ENCODE results near the gene MED27.

MED27 gene

DNA sequence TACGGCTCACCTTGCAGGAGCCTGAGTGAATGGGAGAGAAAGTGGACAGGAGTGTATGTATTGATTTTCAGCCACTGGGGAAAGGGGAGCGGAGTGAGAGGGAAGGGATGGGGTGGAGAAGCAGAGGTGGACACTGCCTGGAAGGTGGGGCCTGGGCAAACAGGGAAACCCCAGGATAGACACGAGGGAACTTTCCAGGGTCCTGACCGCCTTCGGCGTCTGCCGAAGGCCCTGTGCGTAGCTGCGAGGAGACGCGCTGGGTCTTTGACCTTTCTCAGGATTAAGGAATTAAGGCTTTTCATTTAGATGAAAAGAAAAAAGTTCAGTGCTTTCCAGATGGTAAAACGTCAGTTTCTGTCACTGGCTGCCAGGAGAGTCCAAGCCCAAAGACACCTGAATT is 205.2 kb downstream of the MED27 start:
- DNase-seq, result no peak

DNA sequence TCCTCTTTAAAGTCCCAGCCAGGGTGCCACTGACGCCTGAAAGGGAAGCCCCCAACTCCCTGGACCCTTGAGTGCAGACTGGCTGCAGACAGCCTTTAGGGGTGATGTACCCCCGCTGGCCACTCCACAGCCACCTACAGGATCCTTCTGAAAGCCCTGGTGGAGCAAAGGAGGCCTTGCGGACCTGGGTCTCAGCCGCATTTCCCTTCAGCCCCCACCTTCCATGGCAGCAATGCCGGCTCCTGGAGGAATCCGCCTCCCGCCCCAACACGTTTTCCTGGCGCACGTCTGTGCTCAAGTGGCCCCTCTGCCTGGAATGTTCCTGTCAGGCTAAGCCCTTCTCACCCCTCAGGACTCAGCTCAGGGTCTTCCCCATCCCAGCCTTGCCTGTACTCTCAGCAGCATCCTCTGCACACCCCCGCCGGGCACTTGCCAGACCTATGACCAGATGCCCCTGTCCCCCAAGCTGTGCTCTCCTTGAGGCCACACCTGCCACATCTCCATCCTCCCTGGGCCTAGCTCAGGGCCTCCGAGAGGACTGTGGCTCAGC is 205.7 kb downstream of the MED27 start:
- no peak for DNase-seq

DNA sequence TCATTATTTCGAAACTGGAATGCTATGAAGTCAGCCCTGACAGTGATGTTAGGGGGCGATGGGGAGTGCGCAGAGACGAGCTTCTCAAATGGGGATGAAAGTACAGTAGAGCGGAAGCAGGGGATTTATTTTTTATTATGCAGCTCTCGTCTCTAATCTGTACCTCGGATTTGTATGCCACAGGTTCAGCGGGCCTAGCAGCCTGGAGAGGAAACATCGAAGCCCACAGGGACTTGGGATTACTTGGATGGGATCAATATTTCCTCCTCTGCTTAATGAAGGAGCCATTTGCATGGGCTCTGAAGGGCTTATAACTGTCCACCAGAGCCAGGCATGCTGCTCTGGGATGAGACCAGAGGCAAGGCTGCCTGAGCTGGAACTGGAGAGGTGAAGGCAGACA is 206.3 kb downstream of the MED27 start:
- no peak for DNase-seq

DNA sequence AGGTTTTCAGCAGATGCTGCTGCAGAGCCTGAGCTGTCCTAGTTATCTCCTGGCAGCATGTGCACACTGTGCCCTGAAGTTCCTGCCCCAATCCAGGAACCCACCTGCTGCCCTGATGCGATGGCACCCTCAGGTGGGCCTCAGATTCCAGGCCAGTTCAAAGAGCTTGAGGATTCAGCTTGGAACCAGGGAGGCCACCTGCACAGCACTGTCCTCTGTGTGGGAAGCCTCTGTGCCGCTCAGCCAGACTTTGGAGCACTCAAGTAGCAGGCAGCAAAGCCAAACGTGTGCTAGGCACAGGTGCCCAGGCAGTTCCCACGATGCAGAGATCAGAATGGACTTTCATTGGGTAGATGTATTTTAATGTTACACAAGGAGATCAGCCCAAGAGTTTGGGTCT is 207.0 kb downstream of the MED27 start:
- DNase-seq, result no peak

DNA sequence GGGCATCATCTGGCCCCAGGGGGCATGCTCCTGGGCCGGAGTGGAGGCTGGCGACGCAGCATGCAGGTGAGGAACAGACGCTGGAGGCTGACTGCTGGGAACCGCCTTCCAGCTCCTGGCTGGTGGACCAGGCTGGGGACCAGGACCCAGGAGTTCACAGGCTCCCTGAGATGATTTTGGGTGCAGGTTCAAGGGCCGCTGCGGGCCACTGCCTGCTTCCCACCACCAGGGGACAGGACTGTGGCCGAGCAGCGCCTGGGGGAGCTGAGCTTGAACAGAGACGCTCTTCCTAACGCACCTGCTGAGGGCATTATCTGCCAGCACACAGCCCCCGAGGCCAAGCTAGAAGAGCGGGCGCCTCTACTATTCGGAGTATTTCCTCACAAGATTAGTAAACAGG is 207.7 kb downstream of the MED27 start:
- DNase-seq, result no peak

DNA sequence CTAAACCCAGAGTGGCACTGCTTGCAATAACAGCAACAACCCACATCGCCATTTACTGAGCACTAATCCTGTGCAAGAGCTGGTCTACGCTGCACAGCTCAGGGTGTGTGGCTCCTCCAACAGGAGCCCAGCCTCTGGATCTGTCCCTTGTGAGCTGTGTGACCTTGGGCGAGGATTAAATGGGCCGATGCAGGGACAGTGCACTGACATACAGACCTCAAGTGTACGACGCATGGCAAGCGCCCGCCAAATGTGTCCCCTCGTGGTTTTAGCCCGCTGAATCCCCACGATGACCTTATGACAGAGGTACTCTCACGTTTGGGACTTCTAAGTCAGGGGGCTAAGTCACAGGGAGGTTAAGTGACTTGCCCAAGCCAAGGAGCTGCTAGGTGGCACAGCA is 209.5 kb downstream of the MED27 start:
- DNase-seq, result no peak

DNA sequence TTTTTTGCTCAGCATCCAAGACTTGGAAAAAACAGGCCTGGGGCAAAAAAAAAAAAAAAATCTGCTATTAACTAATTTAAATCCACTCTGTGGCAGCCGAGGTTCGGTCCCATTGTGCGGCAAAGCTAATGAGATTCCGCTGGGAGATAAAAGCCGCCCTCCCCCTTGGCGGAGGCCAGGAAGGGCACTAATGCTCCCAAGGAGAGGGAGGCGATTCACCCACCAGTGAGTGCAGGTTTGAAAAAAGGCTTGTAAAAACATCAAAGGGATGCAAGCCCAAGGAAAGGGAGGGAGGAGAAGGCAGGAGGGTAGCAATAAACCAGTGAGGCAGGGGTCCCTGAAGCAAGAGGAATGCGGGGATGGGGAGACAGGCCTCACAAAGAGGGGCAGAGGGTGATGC is 210.3 kb downstream of the MED27 start:
- DNase-seq, result no peak

DNA sequence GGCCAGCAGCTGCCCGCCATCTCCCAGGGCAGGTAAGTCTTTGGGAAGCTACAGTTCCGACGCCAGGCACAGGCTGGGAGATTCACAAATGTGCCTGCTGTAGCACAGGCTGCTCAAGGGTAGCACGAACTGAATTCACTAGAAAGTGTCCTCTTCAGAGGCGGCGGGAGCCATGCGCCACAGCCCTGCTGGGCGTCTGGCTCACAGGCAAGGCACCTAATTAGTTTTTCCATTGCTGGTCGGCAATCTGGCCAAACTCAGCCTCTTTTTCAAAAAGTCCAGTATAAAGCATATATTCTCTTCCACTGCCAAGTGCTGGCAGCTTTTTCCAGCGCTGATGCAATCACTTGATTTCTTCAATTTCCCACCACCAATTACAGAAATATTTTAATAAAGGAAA is 210.9 kb downstream of the MED27 start:
- no peak for DNase-seq

DNA sequence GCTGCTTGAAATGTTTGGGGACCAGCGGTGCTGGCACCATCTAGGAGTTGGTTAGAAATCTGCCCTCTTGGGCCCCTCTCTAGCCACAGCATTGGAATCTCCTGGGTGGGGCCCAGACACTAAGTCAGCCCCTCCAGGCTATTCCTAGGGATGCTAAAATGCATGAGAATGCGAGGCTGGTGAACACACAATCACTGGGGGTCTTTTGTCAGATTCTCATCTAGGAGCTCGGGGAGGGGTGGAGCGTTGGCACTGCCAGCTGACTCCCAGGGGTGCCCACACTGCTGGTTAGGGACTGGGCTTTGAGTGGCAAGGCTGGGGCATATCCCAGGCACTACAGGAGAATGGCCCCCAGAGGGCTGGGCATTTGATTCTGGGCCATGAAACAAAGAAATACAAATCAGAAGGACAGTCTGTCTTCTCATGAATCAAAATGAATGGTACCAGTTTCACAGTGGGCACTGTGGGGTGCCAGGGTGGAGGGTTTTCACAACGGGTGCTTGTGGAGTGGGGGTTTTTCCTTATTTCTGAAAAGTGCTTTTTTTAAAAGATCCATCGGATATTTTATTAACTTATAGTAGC is 212.0 kb downstream of the MED27 start:
- no peak for DNase-seq

DNA sequence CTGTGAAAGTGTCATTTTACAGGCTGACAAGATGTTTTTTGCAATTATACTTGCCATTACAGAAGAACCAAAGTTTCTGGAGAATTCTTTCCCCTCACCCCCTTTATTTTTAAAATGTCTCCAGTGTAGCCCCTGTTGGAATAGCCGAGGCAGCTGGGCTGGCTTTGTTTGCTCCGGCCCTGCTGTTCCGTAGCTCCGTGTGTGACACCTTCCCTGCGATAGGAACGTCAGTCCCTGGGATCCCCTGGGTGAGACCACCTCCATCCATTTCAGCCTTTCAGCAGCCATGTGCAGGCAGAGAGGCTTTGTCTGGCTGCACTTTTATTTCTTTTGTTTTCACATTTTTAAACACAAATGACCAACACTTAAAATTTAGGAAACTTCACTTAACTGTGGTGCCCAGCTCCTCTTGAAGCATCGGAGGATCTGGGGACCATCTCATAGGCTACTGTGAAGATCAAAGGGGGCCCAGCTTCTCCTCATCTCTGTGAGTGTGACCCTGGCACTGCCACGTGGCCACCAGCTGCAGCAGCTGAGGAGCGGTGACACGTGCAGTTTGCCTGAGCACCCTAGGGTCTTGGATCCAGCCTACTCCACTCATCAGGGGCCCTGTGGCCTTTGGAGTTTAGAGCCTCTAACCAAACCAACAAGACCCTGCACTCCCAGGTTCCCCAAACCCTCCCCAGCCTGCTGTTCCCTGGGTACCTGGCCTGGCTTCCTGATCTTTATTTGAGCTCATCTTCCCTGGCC is 214.0 kb downstream of the MED27 start:
- no peak for DNase-seq

DNA sequence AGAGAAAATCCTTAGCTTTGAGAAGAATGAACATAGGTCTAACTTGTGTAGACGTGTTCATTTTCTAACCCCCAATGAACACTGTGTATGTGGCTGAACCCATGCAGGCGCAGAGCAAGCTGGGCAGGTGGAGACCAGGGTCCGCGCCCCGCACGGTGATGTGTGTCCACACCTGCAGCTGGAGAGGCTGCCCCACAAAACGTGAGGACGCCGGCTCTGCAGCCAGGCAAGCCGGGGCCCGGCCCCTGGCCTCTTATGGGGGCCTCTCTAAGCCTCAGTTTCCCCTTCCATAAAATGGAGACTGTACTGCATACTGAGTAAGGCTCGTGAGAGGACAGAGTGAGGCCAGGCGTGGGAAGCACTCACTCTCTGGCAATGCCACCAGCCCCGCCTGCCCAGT is 215.1 kb downstream of the MED27 start:
- no peak for DNase-seq

DNA sequence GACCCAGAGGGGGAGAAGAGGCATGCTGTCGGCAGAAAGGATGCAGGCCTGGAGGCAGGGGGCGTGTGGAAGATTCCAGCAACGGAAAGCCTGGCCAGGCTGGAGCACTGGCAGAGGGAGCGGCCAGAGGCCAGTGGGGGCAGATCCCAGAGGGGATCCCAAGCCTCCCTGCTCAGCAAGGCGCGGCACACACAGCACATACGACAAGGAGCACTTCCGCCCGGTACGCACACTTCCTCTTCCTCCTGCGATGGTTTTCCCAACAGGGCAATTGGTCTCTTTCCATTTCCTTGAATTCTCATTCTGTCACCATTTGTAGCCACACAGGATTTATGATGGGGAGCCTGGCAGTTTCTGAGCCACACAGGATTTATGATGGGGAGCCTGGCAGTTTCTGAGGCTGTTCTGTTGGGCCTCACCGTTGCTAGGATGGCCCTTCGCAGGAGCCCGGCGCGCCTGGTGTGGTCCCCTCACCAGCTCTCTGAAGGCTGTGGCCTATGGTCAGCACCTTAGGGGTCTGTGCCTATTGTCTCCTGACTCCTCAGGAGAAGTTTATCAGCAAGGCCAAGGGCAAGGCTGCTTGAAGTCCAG is 216.3 kb downstream of the MED27 start:
- no peak for DNase-seq

DNA sequence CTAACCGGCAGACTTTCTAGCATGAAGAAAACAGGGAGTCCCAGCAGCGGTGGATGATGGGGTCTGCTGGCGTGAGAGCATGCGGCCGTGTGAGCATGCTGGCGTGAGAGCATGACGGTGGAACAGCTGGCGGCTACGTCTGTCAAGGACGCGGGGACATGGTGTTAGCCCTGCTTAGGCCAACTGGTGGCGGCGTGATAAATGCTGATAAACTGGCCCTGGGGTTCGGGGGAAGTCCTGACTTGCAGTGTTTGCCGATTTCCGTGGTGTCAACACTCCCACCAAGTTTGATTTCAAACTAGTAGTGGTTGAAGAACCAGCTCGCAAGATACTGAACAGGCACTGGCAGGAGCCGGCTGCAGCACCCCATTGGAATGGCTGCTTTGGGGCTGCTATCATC is 217.4 kb downstream of the MED27 start:
- DNase-seq, result no peak

DNA sequence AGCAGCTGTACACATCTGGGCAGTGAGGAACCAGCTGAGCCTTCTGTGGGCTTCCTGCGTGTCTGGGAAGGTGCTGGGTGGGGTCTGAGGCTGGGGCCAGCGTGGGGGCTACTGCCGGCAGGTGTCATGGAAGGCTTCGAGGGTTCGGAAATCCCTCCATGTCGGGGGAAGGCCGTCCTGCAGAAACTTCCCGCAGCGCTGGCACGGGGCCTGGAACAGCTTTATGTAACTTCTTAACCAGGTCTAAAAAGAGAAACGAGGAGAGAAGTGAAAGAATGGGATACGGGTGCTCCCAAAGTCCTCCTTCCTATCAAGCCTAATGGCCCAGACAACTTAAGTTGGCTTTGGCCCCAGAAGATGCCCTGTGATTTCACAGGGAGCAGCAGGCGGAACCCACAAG is 219.2 kb downstream of the MED27 start:
- no peak for DNase-seq

DNA sequence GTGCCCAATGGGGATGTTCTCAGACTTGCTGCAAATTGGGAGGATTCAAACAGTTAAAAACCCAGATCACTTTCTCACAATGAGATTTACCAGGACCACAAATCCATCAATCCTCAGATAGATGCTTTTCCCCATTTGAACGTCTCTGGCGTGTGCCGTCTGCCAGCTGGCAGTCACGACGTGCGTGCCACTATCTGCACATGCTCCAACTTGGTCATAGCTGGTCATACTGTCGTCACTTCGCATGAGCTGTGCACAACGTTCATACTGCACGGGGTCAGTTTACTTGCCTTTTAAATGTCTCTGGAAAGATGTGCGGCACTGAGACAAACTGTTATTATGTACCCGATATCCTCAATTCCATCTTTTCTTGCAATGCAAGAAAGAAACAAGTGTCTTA is 221.5 kb downstream of the MED27 start:
- no peak for DNase-seq

DNA sequence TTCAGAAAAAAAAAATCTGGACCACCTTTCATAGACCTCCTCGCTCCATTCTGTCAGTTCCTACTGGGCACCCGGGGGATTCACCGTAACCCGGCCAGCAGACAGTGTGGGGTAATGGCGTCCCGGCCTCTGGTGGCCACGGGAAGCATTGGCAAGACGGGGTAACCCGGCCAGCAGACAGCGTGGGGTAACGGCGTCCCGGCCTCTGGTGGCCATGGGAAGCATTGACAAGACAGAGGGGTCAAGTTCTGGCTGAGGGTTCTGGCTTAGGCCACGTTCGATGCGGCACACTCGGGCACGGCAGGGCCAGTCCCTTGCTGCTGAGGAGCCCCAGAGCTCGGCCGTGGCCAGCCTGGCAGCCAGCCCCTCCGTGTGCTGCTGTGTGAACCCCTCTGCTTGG is 223.6 kb downstream of the MED27 start:
- no peak for DNase-seq

DNA sequence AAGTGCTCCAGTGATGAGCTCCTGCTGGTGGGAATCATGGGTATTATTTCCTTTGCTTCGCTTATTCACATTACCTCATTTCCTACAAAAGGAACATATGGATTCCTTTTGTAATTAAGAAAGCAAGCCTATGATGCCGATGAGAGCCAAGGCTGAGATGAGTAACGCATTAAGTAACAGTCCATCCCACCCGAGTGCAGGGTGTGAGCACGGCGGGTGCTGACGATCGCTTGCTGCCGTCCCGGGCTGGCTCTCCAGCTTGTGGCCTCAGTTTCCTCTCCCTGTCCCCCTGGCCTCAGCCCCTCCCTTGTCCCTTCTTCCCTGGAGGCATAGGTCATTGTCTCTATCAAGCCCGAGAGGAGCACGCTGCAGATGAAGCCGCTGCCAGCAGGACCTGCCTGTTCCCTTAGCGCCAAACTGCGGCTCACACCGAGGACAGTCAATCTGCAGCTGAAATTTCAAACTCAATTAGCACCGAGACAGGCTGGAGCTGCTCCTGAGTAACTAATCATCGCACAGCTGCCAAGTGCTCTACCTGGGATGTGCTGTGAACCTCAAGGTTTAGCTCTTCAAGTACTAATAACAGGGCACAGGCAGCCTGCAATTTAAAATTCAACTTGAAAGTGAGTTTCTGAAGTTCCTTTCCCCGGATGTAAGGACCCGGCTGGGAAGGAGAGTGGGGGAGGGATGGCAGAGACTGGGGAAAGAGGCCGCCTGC is 224.6 kb downstream of the MED27 start:
- no peak for DNase-seq

DNA sequence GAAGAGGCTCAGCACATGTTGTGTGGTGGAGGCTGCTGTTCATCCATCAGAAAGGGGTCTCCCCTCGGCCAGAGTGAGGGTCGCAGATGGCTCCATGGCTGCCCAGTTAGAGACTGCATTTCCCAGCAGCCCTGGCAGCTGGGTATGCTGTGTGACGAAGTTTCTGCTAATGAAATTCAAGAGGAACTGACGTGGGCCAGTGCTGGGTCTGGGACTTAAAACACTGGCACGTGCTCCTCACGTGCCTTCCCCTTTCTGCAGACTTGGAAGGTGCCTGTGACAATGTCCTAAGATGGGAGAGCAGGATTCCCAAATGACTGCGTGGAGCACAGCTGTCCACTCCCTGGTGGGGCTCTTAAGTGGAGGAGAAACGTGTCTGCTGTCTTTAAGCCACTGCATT is 225.3 kb downstream of the MED27 start:
- no peak for DNase-seq

DNA sequence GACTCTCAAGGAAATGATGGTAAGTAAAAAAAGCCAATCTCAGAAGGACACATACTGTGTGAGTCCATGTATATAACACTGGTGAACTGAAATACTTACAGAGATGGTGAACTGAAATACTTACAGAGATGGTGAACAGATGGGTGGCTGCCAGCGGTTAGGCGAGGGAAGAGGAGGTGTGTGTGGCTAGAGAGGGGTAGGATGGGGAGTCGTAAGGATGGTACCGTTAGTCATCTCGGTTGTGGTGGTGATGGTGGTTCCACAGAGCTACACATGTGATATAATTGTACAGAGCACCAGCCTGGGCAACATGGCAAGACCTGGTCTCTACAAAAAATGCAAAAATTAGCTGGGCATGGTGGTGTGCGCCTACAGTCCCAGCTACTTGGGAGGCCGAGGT is 226.2 kb downstream of the MED27 start:
- no peak for DNase-seq

DNA sequence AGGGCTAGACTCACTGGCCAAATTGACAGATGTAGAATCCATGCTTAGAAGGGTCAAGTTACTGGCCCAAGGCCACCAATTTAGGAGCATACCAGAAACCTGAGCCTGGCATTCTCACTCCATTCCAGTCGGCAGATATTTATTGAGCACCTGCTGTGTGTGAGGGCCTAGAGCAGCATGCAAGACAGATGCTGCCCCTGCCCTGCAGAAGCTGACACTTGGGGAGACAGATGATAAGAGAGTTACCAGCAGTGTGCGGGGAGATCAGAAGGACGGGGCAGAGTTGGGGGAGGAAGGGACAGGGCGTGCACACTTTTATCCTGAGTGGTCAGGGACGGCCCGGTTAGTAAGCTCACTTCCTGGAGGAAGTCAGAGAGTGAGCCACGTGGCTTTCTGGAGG is 228.3 kb downstream of the MED27 start:
- peak; percentile 10 for DNase-seq

DNA sequence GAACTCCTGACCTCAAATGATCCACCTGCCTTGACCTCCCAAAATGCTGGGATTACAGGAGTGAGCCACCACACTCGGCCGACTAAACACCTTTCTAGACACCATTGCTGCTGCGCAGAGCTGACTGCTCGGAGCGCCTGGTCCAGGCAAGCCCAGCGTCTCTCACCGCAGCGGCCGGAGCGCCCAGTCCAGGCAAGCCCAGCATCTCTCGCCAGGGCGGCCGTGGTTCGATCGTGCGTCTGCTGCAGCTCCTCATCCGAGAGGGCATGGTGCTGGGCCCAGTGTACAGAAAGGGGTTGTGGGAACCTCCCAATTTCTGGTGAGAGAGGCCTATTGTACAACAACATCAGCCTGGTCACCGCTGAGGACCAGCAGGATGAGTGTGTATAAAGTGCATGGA is 230.3 kb downstream of the MED27 start:
- no peak for DNase-seq

DNA sequence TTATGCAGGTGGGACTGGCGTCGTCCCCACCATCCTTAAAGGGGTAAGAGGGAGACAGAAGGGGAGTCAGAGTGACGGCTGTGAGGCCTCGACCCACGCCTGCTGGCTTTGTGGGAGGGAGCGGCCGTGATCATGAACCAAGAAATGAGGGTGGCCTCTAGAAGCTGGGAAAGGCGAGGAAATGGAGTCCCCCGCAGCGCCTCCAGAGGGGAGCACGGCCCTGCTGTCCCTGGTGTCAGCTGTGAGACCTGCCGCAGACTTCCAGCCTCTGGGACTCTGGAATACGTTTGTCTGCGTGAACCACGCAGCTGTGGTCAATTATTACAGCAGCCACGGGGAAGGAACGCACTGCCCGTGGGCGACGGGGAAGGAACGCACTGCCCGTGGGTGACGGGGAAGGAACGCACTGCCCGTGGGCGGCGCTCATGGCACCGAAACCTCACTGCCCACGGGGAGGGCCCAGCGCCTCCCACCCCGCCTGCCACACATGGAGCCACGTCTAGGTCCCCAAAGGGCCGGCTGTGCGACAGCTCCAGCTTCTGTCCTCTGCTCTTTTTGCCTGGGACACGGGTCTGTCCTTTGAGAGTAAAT is 231.0 kb downstream of the MED27 start:
- DNase-seq, result no peak

DNA sequence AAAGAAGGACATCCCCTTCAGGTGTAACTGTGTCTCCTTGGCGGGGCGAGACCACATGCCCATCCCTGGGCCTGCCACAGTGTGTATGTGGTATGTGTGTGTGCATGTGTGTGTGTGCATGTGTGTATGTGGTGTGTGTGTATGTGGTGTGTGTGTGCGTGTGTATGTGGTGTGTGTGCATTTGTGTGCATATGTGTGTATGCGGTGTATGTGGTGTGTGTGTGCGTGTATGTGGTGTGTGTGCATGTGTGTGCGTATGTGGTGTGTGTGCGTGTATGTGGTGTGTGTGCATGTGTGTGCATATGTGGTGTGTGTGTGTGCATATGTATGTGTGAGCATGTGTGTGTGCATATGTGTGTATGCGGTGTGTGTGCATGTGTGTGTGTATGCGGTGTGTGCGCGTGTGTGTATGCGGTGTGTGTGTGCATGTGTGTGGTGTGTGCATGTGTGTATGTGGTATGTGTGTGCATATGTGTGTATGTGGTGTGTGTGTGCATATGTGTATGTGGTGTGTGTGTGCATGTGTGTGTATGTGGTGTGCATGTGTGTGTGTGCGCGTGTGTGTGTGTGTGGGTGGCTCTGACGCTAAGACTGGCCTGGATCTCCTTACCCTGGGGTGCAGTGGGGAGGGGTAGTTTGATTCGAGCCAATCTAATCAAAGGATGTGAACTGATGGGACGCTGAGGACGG is 231.9 kb downstream of the MED27 start:
- no peak for DNase-seq
